Stimulated activated CD8-positive, alpha-beta memory T cell treated with anti-CD3 and anti-CD28 coated beads, Interleukin-12 subunit alpha, Interleukin-12 subunit beta, amount 100 ng/mL, for 1 hour (primary cell): Measurements from ENCODE around the gene OAT.
"Not testable (repeated sequence)": the region's sequence is repeated elsewhere in the genome, so short reads cannot be mapped to it uniquely, and the experiment has no call there.

ENCODE experiments used
- DNase-seq: peaks from one replicate; pipeline ENCODE4 v3.0.0-alpha.2; 2020; ENCODE audit warnings: low read depth

Gene OAT

DNA sequence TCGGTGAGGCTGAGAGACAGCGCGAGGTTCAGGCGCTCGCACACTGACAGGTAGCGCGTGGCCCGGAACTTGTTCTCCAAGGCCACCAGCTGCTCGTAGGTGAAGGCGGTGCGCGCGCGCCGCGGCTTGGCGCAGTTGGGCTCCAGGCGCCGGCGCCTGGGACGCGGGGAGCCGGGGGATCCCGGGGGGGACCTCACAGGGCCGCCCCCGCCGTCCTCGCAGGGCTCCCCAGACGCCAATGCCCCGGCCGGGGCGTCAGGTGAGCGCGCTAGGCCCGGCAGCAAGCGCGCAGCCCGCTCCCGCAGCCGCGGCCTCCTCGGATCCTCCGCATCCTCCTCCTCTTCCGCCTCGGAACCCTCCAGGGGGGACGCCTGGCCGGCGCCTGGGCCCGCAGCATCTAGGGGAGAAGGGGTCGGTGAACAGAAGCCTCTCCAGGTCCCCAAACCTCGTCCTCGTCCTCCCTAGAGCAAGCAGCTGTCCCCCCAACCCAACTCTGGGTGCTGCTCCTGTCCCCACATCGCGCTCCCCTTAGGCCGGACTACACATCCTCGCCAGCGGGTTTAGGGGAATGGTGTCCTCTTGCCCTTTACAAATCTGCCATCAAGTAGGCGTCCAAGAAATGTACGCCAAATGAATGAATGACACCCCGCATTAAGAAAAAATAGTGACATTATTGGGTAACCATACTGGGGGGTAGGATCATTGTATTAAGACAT, 29.2 kb upstream of the OAT start:
- DNase-seq: no peak

DNA sequence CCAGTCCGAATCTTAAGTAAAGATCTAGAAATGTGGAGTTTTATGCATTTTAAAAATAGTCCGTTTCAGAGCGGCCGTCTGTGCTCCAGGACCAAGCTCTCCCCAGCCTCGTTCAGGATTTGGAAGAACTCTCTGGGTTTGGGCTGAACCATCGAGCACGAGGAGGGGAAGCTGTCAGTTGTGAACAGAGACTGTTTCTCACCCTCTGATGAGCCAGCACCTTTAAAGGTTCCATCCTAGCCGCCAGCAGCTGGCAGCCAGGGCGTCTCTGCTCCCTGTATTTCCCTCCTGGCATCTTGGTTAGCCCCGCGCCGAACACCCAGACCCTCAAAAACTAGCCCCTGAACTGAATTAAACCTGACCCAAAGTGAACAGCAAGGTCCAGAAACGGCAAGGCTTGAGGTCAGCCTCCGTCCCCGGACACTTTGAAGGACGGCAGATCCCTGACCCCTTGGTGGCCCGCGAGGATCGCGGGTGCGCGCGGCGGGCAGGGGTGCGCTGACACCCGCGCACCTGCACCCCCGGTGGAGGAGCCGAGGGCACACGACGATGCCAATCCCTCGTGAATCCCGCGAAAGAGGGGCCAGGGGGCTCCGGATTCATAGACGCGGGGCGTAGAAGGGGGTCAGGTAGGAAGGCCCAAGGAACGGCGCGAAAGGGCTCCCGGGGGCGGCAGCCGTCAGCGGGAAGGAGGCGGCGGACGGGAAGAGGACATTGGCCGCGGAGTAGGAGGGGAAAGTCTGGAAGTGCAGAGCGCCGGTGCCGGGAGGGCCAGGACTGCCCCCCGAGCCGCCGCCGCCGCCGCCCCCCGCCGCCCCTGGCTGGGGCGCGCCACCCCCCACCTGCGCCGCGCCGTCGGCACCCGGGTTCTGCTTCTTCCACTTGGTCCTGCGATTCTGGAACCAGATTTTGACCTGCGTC, 28.4 kb upstream of the OAT start:
- DNase-seq: no peak

DNA sequence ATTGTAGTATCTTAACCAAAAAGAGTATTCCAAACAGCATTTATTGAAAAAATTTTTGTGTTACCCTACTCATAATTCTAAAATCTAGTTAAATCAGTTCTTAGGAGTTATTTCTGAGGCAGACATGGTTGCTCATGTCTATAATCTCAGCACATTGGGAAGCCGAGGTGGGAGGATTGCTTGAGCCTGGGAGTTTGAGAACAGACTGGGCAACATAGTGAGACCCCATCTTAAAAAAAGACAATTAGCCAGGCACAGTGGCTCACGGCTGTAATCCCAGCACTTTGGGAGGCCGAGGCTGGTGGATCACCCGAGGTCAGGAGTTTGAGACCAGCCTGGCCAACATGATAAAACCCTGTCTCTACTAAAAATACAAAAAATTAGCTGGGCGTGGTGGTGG, 23.0 kb upstream of the OAT start:
- DNase-seq: not testable (repeated sequence)

DNA sequence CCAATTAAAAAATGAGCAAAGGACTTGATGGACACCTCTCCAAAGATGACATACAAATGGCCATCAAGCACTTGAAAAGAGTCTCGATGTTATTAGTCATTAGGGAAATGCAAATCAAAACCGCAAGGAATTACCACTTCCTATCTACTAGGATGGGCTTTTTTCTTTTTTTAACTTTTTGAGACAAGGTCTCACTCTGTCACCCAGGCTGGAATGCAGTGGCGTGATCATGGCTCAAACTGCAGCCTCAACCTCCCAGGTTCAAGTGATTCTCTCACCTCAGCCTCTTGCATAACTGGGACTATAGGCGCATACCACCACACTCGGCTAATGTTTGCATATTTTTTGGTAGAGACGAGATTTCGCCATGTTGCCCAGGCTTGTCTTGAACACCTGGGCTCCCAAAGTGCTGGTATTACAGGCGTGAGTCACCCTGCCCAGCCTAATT, 17.5 kb upstream of the OAT start:
- no peak for DNase-seq

DNA sequence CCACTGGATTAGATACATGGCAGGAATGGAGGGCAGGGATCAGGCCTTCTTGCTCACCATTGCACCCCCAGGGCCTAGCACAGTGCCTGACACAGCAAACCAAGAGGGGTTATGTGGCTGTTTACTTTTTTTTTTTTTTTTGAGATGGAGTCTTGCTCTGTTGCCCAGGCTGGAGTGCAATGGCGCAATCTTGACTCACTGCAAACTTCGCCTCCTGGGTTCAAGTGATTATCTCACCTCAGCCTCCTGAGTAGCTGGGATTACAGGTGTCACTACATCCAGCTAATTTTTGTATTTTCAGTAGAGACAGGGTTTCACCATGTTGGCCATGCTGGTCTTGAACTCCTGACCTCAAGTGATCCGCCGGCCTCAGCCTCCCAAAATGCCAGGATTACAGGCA, 17.0 kb upstream of the OAT start:
- DNase-seq: not testable (repeated sequence)

DNA sequence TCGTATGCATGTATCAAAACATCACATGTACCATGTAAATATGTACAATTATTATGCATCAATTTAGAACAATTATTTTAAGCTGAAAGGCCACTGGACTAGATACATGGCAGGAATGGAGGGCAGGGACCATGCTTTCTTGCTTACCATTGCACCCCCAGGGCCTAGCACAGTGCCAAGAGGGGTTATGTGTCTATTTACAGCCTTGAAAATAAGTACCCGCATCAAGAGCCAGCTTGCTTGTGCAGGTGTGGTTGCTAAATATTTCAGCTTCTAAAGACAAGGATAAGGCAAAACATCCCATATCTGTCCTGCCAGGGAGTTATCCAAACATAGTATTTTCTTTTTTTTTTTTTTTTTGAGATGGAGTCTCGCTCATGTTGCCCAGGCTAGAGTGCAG, 14.7 kb upstream of the OAT start:
- DNase-seq: no peak

DNA sequence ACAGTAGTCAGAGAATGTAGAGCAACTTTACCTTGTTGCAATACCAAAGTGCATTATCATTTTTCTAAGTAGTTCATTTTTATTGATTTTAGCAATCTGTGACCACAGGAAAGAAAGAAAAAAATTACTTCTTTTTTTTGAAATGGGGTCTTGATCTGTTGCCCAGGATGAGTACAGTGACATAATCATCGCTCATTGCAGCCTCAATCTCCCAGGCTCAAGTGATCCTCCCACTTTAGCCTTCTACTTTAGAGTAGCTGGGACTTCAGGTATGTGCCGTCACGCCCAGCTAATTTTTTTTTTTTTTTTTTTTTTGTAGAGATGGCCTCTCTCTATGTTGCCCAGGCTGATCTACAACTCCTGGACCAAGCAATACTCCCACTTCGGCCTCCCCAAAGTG, 11.4 kb upstream of the OAT start:
- DNase-seq: no peak

DNA sequence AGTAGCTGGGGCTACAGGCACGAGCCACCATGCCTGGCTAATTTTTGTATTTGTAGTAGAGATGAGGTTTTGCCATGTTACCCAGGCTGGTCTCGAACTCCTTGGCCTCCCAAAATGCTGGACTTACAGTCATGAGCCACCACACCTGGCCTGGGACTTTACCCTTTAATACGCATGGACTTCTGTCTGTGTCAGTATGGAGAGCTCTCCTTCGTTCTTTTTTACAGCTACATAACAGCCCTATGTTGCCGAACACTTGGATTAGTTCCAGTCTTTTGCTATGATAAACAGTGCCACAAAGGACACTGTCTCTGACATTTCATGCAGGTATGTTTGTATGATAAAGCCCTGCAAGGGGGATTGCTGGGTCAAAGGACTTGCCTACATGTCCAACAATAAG, 10.9 kb upstream of the OAT start:
- no peak for DNase-seq

DNA sequence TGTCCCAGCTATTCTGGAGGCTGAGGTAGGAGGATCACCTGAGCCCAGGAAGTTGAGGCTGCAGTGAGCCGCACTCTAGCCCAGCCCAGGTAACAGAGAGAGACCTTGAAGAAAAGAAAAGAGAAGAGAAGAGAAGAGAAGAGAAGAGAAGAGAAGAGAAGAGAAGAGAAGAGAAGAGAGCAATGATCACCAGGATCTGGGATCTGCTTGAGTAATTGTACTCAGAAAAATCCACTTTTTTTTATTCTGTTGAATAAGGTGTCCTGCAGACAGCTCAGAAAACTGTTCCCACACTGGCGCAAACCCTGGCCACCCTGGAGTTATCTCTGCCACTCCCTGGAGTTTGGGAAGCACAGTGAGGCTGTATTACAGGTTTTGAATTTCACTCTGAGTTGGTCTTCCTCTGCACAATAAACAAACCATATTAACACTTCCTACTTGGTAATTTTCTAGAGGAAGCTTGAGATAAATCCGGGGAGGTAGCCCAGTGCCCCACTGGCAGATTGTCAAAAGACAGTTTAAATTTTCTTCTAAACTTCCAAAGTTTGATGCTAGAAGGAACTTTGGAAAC, 9.6 kb upstream of the OAT start:
- DNase-seq: no peak

DNA sequence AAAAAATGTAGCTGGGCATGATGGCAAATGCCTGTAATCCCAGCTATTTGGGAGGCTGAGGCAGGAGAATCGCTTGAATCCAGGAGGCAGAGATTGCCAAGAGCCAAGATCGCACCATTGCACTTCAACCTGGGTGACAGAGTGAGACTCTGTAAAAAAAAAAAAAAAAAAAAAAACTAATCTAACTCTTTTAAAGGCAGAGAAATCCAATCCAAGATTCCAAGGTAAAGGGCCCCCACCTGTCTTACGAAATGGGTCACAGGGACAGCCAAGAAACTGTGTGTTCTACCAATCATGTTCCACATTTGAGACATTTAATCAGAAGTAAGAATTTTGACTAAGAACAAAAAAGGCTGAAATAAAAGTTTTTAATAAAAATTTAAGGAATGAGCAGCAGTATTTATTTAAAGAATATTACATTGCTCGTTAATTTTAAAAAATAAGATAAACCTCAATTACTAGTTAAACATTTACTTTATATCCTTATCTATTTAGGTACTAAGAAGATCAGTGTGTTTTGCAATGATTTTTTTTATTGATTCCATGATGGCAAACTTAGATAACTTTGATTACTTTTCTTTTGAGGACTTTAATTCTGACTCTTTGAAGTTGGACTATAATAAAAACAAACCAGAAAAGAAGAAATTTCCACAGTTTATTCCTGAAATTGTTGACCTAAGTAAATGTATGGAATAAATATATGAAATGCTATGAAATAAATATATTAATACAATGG, 6.7 kb upstream of the OAT start:
- DNase-seq: no peak

DNA sequence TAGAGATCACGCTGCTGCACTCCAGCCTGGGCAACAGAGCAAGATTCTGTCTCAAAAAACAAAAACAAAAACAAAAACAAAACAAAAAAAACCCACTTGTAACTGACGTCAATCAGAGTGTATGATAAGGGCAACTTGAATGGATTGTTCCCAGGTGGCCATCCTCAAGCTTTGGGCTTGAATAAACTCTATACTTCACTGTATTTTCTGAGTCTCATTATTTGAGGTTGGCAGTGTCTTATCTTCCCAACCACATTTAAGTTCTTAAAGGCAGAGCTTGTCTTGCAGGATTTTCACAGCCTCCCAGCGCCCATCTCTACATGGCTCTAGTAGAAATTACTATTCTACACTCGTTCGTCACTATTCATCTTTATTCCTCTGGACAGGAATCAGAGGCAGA, 5.1 kb upstream of the OAT start:
- DNase-seq: no peak

DNA sequence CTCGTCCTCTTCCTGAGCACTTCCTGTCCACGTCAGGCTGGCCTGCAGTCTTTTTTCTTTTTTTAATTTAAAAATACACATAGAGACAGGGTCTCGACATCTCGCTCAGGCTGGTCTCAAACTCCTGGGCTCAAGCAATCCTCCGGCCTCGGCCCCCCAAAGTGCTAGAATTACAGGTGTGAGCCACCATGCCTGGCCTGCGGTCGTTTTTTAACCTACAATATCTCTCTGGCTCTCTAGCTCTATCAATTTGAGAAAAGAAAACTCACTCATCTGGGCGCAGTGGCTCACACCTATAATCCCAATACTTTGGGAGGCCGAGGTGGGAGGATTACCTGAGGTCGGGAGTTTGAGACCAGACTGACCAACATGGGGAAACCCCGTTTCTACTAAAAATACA, 4.0 kb upstream of the OAT start:
- no peak for DNase-seq

DNA sequence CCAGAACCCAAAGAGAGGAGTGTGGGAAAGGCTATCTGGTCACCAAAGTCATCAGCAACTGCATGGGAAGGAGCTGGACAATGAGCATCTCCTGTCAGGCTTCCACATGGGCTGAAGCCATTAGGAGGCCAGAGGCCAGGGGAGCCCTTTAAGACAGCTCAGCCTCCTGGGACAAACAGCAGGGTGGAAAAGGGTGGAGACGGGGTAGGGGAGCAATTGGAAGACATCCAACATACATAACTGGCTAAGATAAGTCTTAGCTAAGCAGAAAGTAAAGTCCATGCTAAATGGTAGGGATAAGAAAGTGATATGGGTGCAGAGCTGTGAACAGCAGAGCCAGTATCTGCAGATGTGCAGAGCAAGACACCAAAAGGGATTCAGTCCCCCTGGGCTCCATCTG, 1.5 kb upstream of the OAT start:
- DNase-seq: no peak

DNA sequence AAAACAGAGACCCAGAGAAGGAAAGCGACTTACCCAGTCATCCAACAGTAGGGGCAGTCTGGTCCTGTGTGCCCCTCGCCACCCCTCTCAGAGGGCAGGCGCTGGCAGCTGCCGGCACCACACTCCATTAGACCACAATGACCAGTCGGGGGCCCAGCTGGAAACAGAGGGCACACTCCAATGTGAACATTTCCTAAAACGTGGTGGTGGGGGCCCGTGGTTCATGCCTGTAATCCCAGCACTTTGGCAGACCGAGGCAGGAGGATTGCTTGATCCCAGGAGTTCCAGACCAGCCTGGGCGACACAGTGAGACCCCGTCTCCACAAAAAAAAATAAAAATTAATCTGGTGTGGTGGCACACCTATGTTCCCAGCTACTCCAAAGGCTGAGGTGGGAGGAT, 912 bp upstream of the OAT start:
- no peak for DNase-seq

DNA sequence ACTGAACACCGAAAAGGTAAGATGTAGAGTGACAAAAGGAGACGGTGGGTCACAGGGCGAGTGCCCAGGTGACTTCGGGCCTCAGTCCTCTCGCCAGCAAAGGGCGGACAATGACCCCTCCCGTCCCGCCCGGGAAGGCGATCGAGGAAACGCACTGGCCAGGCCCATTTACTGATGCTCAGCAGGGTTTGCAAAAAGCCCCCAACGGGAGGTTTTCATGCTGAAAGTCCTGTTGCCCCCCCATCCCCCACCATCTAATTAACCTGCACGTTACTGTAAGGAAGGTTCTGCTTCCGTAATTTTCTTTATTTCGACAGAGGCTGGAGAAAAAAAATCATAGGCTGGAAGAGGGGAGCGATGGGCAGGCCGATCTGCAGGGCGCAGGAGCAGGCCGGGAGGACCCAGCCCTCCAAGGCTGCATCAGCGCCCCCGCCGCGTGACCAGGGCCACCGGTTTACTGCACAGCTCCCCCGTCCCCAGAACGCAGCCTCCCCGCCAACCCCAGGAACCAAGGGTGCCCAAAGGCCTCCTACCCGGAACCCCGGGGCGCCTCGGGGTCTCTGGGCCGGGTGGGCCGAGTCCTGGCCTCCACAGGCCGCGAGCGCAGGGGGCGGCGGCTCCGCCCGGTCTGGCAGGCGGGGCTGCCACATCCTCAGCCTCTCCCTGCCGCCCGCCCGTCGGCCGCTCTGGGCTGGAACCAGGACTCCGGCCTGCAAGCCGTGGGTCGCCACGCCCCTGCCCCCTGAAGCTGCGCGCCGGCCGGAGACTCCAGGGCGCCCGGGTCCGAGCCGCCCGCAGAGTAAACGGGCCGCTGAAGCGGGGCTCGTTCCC, 613 bp downstream of the OAT start:
- DNase-seq: peak; percentile 8

DNA sequence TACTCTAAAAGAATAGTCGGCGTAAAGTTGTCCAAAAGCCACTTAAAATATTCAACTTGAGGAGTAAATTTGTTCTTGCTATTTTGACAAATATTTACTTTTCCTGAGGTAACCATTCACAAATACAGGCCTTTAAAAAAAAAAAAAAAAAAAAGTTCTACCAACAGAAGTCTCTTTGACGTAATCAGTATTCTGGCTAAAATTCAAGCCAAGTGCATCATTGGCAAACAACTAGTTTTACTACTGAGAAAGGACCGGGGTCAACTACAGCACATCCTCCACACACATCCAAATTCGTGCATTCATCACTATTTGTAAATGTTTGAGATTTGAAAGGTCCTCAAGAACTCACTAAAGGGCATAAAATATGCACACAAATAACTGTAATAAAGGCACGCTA, 2.0 kb downstream of the OAT start:
- DNase-seq: no peak

DNA sequence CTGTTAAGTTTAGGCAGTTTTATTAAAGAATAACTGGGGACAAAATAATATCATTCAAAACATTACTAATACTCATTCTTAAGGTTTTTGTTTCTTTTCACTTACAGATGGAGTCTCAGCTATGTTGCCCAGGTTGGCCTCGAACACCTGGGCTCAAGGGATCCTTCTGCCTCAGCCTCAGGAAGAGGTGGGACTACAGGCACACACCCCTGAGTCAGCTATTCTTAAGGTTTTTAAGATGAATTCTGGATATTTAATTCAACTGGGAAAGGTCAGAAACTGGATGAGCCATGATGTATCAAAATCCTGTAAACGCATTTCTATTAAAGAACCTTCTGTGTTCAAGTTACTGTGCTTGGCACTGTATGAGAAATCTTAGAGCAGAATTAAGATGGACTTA, 3.5 kb downstream of the OAT start:
- DNase-seq: no peak

DNA sequence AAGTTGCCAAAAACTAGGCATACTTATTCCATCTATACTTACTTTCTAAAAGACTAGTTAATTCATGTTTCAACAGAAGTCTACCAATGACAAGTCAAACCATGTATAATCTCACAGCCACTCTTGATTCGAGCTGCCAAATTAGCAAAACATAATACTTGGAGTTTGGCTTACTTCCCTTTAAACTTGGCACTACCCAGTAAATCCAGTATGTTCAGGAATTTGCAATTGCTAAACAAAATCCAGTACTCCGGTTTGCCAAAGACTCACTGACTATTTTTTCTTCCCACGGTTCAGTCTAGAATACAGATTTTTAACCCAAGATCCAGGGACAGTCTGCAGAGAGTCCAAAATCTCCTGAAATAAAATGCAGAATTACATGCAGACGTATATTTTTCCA, 4.6 kb downstream of the OAT start:
- DNase-seq: no peak

DNA sequence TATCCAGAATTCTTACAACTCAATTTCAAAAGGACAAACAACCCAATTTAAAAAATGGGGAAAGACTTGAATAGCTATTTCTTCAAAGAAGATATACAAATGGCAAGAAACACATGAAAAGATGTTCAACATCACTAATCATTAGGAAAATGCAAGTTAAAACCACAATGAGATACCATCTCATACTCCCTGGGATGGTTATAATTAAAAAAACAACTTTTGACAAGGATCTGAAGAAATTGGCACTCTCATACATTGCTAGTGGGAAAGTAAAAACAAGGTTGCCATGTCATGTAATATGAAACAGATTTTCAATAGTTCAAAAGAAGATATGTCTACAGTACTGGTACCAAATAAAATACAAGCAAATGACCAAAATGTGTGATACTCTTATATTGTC, 9.0 kb downstream of the OAT start:
- no peak for DNase-seq

DNA sequence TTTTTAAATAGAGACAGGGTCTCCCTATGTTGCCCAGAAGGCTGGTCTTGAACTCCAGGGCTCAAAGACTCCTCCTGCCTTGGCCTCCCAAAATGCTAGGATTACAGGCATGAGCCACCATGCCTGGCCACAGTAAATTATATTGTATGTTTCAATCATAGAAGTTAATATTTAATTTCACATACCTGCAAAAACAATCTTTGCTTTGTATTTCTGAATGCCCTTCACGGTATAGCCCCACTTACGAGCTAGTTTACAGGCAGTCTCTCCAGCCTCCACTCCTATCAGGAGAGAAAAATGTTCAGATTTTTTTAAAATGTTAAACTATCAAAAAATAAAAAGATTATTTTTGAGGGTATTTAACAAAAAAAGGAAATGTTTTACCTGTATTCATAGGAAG, 10.4 kb downstream of the OAT start:
- no peak for DNase-seq

DNA sequence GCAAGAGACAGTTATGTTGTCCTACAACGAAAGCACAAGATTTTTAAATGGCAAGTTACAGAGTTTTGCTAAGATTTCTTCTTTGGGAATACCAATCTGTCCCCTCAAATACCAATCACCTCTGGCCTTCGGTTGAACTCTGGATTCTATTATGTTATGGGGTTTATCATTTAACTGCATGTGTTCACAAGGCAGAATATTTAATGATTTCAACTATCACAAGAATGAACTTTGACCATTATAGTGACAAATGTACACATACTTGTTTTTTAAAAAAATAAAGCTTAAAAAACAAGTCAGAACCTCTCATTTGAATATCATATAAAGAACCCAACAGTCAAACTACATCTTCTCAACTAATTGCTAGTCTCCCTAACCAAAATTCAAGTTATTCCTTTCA, 11.3 kb downstream of the OAT start:
- no peak for DNase-seq

DNA sequence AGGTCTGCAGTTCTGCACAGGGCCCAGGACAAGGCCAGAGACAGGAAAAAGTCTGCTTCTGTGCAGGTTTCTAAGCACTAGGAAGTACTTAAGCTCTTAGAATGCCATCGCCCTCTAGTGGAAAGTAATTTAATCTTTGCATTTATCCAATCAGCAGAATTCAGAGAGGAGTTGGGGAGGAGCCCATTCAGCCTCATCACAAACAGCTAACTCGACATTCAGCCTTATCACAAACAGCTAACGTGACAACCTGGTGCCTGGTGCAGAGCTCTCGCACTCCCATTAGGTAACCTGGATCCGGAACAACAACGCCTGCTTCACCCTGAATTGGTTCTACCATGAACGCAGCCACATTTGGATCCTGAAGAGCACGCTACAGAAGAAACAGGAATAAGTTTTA, 15.2 kb downstream of the OAT start:
- DNase-seq: no peak
